ENCODE results near the gene CHP1.

- TF ChIP-seq CTCF (IDR thresholded peaks at IDR 0.05 in 2 of 3, conservative IDR thresholded peaks at IDR 0.05 in 1 of 3; ENCODE audit: borderline replicate concordance in 1 of 3, insufficient read depth in 1 of 3, low read depth in 2 of 3, low read length in 2 of 3), result no peak
- no peak for TF ChIP-seq SIN3A (IDR thresholded peaks at IDR 0.05; ENCODE audit: low read depth)
- TF ChIP-seq POLR2A (IDR thresholded peaks at IDR 0.05; ENCODE audit: borderline replicate concordance, extremely low read depth, insufficient read depth, insufficient read length), result no peak
- TF ChIP-seq FOSL1 (IDR thresholded peaks at IDR 0.05; ENCODE audit: low read depth), result no peak
- no peak for TF ChIP-seq RAD21 (IDR thresholded peaks at IDR 0.05; ENCODE audit: low read depth)
- TF ChIP-seq EZH2 (IDR thresholded peaks at IDR 0.05), result no peak
These were observed 92.5 kb downstream of the CHP1 start for GRCh38 chr15:41323611-41324010.

Data from HCT116 (cell line).